HepG2 (cell line): ENCODE data around the gene ZCCHC4. TPM values are rescaled to one million over a fixed set of nuclear protein-coding genes. Genes with fewer than 3 reads are reported as not detected.

Experiments used
- CHD2 ChIP-seq: IDR thresholded peaks from 2 replicates; pipeline ENCODE4 v1.6.1; 2011; ENCODE audit warnings: low read depth, low read length, improper control_type of control experiment
- DMAP1 ChIP-seq: IDR thresholded peaks from 2 replicates; pipeline ENCODE4 v1.6.1; 2016
- HDAC6 ChIP-seq: fragments of 200-600 bp; sonication (generic); IDR thresholded peaks from 2 replicates; pipeline ENCODE4 v1.7.0; 2017; ENCODE audit warnings: mild to moderate bottlenecking, antibody characterized with exemption, low read length, low read depth
- HNF1A ChIP-seq, 2 experiments: sonication (generic) in 1 of 2; formaldehyde crosslinking in 1 of 2; IDR thresholded peaks; 2 replicates each; pipeline versions ENCODE4 v1.4.0 to v1.6.1; 2016 to 2020; ENCODE audit warnings: borderline replicate concordance in 1 of 2, low read depth in 1 of 2, mild to moderate bottlenecking in 1 of 2, missing genetic modification reagents in 1 of 2
- POLR2AphosphoS5 ChIP-seq: IDR thresholded peaks from 2 replicates; pipeline ENCODE4 v1.6.1; 2012; ENCODE audit warnings: low read depth, low read length
- POLR2G ChIP-seq: fragments of 200-400 bp; formaldehyde crosslinking; IDR thresholded peaks from 2 replicates; pipeline ENCODE4 v1.6.1; 2018; ENCODE audit warnings: mild to moderate bottlenecking, low read depth, low read length, moderate library complexity
- RERE ChIP-seq: IDR thresholded peaks from 2 replicates; pipeline ENCODE4 v1.6.1; 2016; ENCODE audit warnings: low read depth, missing genetic modification reagents, missing compliant biosample characterization
- SKI ChIP-seq: fragments of 450-650 bp; IDR thresholded peaks from one replicate; pipeline ENCODE4 v1.6.1; 2018; ENCODE audit warnings: mild to moderate bottlenecking; ENCODE audit not compliant: partially characterized antibody
- SRSF1 ChIP-seq: fragments of 200-400 bp; formaldehyde crosslinking; optimal IDR thresholded peaks from 2 replicates; pipeline ENCODE3; 2017; ENCODE audit warnings: mild to moderate bottlenecking, low read depth, low read length, moderate library complexity
- TAF1 ChIP-seq: sonication (generic); formaldehyde crosslinking; IDR thresholded peaks from 2 replicates; pipeline ENCODE4 v1.4.0; 2020; ENCODE audit warnings: missing genetic modification reagents
- ZNF317 ChIP-seq: sonication (generic); formaldehyde crosslinking; IDR thresholded peaks from 2 replicates; pipeline ENCODE4 v1.5.0; 2020; ENCODE audit warnings: mild to moderate bottlenecking, missing genetic modification reagents
- ZNF484 ChIP-seq: sonication (generic); formaldehyde crosslinking; IDR thresholded peaks from 2 replicates; pipeline ENCODE4 v1.5.1; 2020; ENCODE audit warnings: mild to moderate bottlenecking, low read depth, missing genetic modification reagents, borderline replicate concordance
- ZNF660 ChIP-seq: sonication (generic); formaldehyde crosslinking; IDR thresholded peaks from 2 replicates; pipeline ENCODE4 v1.5.1; 2020; ENCODE audit warnings: mild to moderate bottlenecking, low read depth, missing genetic modification reagents, borderline replicate concordance
- polyA plus RNA-seq, 8 experiments: library from polyadenylated mRNA; depleted of rRNA in 3 of 8; stranded (reverse) in 7 of 8; unstranded in 1 of 8; fragments of >200 nt; fragmentation: Illumina TruSeq in 4 of 8; extraction: Trizol in 4 of 8; gene quantifications; 2 replicates each; pipeline versions ENCODE4 v1.2.1 to v1.2.3, GENCODE V29; 2011 to 2016; ENCODE audit warnings: low read depth in 4 of 8, missing spikeins in 1 of 8, mixed read lengths in 1 of 8; ENCODE audit not compliant: insufficient read depth in 1 of 8
- total RNA-seq, 5 experiments: library from RNA; depleted of rRNA; stranded (reverse); fragments of >200 nt; fragmentation: Illumina TruSeq; extraction: Trizol; gene quantifications; 2 replicates each; pipeline ENCODE4 v1.2.3, GENCODE V29; 2016; ENCODE audit warnings: low read depth in 1 of 5
- TF ChIP-seq, protein P1 (sequence below): IDR thresholded peaks from 2 replicates; pipeline ENCODE4 v1.6.1; 2016; ENCODE audit warnings: low read depth
- TF ChIP-seq, protein P2 (sequence below): IDR thresholded peaks from 2 replicates; pipeline ENCODE4 v1.6.1; 2016; ENCODE audit warnings: low read depth, control low read depth

The ZCCHC4 gene
- total and polyA plus RNA-seq, 2 of the 13 experiments (the other 11 are each of a cell fraction or from before 2014, with no cell fraction given): 13.2 to 15.0 TPM

DNA sequence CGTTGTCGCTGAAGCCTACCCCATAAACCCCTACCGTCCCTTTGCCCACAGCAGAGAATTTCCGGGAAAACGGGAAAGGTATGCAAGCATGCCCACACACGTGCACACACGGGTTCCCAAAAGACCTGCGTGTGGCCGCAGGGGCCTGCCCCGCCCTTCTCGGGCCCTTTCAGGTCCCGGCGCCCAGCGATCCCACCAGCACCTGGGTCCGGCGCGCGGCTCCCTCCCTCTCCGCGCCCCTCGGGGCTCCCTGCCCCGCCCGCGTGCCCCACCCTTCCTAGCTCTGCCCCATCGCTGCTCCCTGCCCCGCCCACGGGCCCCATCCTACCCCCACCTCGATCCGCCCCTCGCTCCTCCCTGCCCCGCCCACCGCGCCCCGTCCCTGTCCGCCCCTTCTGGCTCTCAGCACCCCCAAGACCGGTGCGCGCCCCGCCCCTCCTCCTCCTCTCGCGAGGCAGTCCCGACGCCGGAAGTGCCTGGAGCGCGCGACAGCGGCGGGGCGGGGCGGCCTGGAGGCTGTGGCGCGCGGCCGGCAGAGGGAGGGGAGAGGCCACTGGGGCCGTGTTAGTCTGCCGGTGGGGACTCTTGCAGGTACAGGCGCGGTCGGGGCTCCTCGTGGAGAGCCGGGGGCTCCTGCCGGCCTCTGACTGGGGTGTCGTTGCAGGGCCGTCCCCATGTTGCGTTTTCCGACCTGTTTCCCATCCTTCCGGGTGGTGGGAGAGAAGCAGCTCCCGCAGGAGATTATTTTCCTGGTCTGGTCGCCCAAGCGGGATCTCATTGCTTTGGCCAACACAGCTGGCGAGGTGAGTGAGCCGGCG is 64.4 kb downstream of the ZCCHC4 start, which contains the start of gene ANAPC4 (continued):
- peak; percentile 95 for TF ChIP-seq CHD2
- peak; percentile 90 for TF ChIP-seq SRSF1
- TF ChIP-seq HDAC6: no peak
- TF ChIP-seq, protein P1, sequence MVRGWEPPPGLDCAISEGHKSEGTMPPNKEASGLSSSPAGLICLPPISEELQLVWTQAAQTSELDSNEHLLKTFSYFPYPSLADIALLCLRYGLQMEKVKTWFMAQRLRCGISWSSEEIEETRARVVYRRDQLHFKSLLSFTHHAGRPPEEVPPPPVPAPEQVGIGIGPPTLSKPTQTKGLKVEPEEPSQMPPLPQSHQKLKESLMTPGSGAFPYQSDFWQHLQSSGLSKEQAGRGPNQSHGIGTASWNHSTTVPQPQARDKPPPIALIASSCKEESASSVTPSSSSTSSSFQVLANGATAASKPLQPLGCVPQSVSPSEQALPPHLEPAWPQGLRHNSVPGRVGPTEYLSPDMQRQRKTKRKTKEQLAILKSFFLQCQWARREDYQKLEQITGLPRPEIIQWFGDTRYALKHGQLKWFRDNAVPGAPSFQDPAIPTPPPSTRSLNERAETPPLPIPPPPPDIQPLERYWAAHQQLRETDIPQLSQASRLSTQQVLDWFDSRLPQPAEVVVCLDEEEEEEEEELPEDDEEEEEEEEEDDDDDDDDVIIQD (CRISPR knock-in tag): peak; percentile 51; the same call in 1 of the 2 replicates
- no peak for TF ChIP-seq ZNF317 (CRISPR knock-in tag)
- peak; percentile 67; the same call in 1 of the 2 replicates for TF ChIP-seq TAF1
- TF ChIP-seq HNF1A (IDR thresholded peaks at IDR 0.05; ENCODE audit: low read depth): no peak
- TF ChIP-seq HNF1A (CRISPR knock-in tag; IDR thresholded peaks at IDR 0.05; ENCODE audit: borderline replicate concordance): peak; percentile 66; the same call in 1 of the 2 replicates
- no peak for TF ChIP-seq RERE (CRISPR knock-in tag)
- TF ChIP-seq POLR2G: peak; percentile 91
- TF ChIP-seq DMAP1: 0 out of 2 replicates have a peak, but pooled peaks have one; percentile 5
- TF ChIP-seq ZNF660 (CRISPR knock-in tag): no peak
- TF ChIP-seq, protein P2, sequence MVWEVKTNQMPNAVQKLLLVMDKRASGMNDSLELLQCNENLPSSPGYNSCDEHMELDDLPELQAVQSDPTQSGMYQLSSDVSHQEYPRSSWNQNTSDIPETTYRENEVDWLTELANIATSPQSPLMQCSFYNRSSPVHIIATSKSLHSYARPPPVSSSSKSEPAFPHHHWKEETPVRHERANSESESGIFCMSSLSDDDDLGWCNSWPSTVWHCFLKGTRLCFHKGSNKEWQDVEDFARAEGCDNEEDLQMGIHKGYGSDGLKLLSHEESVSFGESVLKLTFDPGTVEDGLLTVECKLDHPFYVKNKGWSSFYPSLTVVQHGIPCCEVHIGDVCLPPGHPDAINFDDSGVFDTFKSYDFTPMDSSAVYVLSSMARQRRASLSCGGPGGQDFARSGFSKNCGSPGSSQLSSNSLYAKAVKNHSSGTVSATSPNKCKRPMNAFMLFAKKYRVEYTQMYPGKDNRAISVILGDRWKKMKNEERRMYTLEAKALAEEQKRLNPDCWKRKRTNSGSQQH (CRISPR knock-in tag): peak; percentile 83
- TF ChIP-seq POLR2AphosphoS5: peak; percentile 65
- TF ChIP-seq ZNF484 (CRISPR knock-in tag): no peak
- TF ChIP-seq SKI: peak; percentile 58
